CMK (cell line): ENCODE measurements around the gene PHACTR3.
"Not testable (repeated sequence)": the region's sequence is repeated elsewhere in the genome, so short reads cannot be mapped to it uniquely, and the experiment has no call there.

Experiments
- DNase-seq: peaks from one replicate; pipeline ENCODE4 v3.0.0-alpha.2; 2010; ENCODE audit warnings: low read depth

PHACTR3 gene

GRCh38 chr20:59603781-59604541, at the start of gene PHACTR3:
TSS of gene PHACTR3 (plus strand) at chr20:59604540. CDS start at chr20:59605015, 475 bp downstream.
- no peak for DNase-seq

GRCh38 chr20:59557733-59558529, 46.4 kb upstream of the PHACTR3 start:
- not testable (repeated sequence) for DNase-seq

- no peak for DNase-seq
Observed at GRCh38 chr20:59559024-59559817, 45.1 kb upstream of the PHACTR3 start.

- no peak for DNase-seq
Observed at GRCh38 chr20:59559863-59560262, 44.5 kb upstream of the PHACTR3 start.

- DNase-seq: peak; percentile 17
Observed at GRCh38 chr20:59560588-59561227, 43.6 kb upstream of the PHACTR3 start.

GRCh38 chr20:59561228-59561605, 43.1 kb upstream of the PHACTR3 start:
- no peak for DNase-seq

- no peak for DNase-seq
Observed at GRCh38 chr20:59561614-59562277, 42.6 kb upstream of the PHACTR3 start.

- no peak for DNase-seq
Observed at GRCh38 chr20:59564171-59564570, 40.2 kb upstream of the PHACTR3 start.

GRCh38 chr20:59564943-59565342, 39.4 kb upstream of the PHACTR3 start:
- no peak for DNase-seq

GRCh38 chr20:59565768-59566461, 38.4 kb upstream of the PHACTR3 start:
- no peak for DNase-seq

- no peak for DNase-seq
Observed at GRCh38 chr20:59566631-59567524, 37.5 kb upstream of the PHACTR3 start.

GRCh38 chr20:59567585-59568508, 36.5 kb upstream of the PHACTR3 start:
- no peak for DNase-seq

- DNase-seq: no peak
Observed at GRCh38 chr20:59568509-59569024, 35.8 kb upstream of the PHACTR3 start.

GRCh38 chr20:59569305-59569704, 35.0 kb upstream of the PHACTR3 start:
- no peak for DNase-seq

GRCh38 chr20:59571151-59571550, 33.2 kb upstream of the PHACTR3 start:
- no peak for DNase-seq

GRCh38 chr20:59571551-59572314, 32.6 kb upstream of the PHACTR3 start:
- peak; percentile 22 for DNase-seq

GRCh38 chr20:59572515-59572914, 31.8 kb upstream of the PHACTR3 start:
- no peak for DNase-seq

- DNase-seq: no peak
Observed at GRCh38 chr20:59573837-59574236, 30.5 kb upstream of the PHACTR3 start.
